ENCODE results near the gene HOTAIR.
A peak's percentile ranks its signal among the peaks of the same experiment; 100 is the strongest.

Gene HOTAIR

GRCh38 chr12:53988541-53989226, 13.9 kb upstream of the HOTAIR start:
- H3K9me3 ChIP-seq (ENCODE audit: control insufficient read depth, low read length) = no peaks in the 10 kb centered on the region
- no peak overlapping the region for H3K14ac ChIP-seq (ENCODE audit: low read length in 2 of 2)
- no peak overlapping the region for H3K23ac ChIP-seq (ENCODE audit: low read length in 2 of 2)
- no peak overlapping the region for H3K4ac ChIP-seq (ENCODE audit: low read depth in 1 of 2, low read length in 2 of 2)
- peak overlapping the region in 1 of 2 experiments; percentile 92 for H3K4me3 ChIP-seq (ENCODE audit: insufficient read depth in 1 of 2, low read depth in 1 of 2, low read length in 2 of 2)
- no peak overlapping the region for H4K8ac ChIP-seq (ENCODE audit: low read length)
- peak overlapping the region; percentile 50 for H3K27ac ChIP-seq (ENCODE audit: low read length, poor library complexity, severe bottlenecking)
- no peak for DNase-seq
- no peak overlapping the region for H2BK5ac ChIP-seq (ENCODE audit: low read depth, low read length, poor library complexity, severe bottlenecking)
- no peak overlapping the region for H2BK15ac ChIP-seq (ENCODE audit: low read depth, poor library complexity, severe bottlenecking)
- H2BK12ac ChIP-seq (ENCODE audit: low read length in 2 of 2) = no peak overlapping the region
- no peaks in the 10 kb centered on the region for H3K36me3 ChIP-seq (ENCODE audit: control insufficient read depth in 1 of 2, insufficient read depth in 2 of 2, low read depth in 1 of 2, low read length in 2 of 2)
- H3K9ac ChIP-seq (ENCODE audit: low read length) = peak overlapping the region; percentile 98
- no peak overlapping the region for H4K91ac ChIP-seq (ENCODE audit: low read length)
- peak overlapping the region; percentile 79 for H2AK5ac ChIP-seq (ENCODE audit: low read length, severe bottlenecking)
- WGBS = 3% methylated on average over 5 of the region's 5 CpGs
- H3K4me2 ChIP-seq (ENCODE audit: low read length, poor library complexity, severe bottlenecking) = peak overlapping the region; percentile 59
- peaks cover 0 to 10% of the 10 kb centered on the region in 2 experiments for H3K27me3 ChIP-seq (ENCODE audit: control insufficient read depth in 1 of 2, insufficient read depth in 1 of 2, low read length in 2 of 2)
- H2AFZ ChIP-seq (ENCODE audit: low read depth, low read length) = no peak overlapping the region
- H2BK120ac ChIP-seq (ENCODE audit: low read depth, low read length) = no peak overlapping the region
- H3K4me1 ChIP-seq (ENCODE audit: control insufficient read depth, insufficient read depth, low read depth, low read length) = peaks cover 46% of the 10 kb centered on the region
- H3K79me1 ChIP-seq (replicated peaks; ENCODE audit: low read length, poor library complexity, severe bottlenecking) = peaks cover 2% of the 10 kb centered on the region
- H3K18ac ChIP-seq (ENCODE audit: low read depth in 1 of 2, low read length in 2 of 2) = no peak overlapping the region

DNA sequence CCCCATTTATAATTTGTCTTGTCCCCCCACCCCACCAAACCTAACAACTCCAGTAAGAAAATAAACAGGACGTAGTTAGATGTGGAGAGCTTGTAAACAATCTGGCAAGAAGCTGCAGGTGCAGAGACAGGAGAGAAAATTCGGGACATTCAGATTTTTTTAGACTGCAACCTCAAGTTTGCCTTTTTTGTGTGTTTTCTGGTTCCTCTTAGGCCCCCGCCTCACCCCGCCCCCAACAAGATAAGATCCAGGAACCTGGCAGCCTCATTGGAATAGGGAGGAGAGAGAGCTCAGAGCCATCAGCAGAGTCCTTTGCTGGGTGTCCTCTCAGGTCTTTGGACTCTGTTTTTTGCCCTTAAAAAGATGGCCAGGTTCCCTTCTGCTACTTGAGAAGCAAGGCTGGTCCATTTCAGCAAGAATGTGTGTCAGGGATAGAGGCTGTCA, 13.1 kb upstream of the HOTAIR start:
- H3K23ac ChIP-seq (ENCODE audit: low read length in 2 of 2) = no peak overlapping the region
- H3K27ac ChIP-seq (ENCODE audit: low read length, poor library complexity, severe bottlenecking) = no peak overlapping the region
- WGBS = 55% methylated on average over 3 of the region's 4 CpGs
- H3K27me3 ChIP-seq (ENCODE audit: control insufficient read depth in 1 of 2, insufficient read depth in 1 of 2, low read length in 2 of 2) = peaks cover 3 to 19% of the 10 kb centered on the region in 2 experiments
- peaks cover 42% of the 10 kb centered on the region for H3K4me1 ChIP-seq (ENCODE audit: control insufficient read depth, insufficient read depth, low read depth, low read length)
- no peak overlapping the region for H4K91ac ChIP-seq (ENCODE audit: low read length)
- H3K4ac ChIP-seq (ENCODE audit: low read depth in 1 of 2, low read length in 2 of 2) = no peak overlapping the region
- no peak overlapping the region for H2BK5ac ChIP-seq (ENCODE audit: low read depth, low read length, poor library complexity, severe bottlenecking)
- peak overlapping the region; percentile 98 for H3K9ac ChIP-seq (ENCODE audit: low read length)
- no peak overlapping the region for H2AFZ ChIP-seq (ENCODE audit: low read depth, low read length)
- H2BK15ac ChIP-seq (ENCODE audit: low read depth, poor library complexity, severe bottlenecking) = no peak overlapping the region
- H2BK12ac ChIP-seq (ENCODE audit: low read length in 2 of 2) = no peak overlapping the region
- peaks cover 4% of the 10 kb centered on the region for H3K79me1 ChIP-seq (replicated peaks; ENCODE audit: low read length, poor library complexity, severe bottlenecking)
- H3K18ac ChIP-seq (ENCODE audit: low read depth in 1 of 2, low read length in 2 of 2) = no peak overlapping the region
- H3K4me3 ChIP-seq (ENCODE audit: insufficient read depth in 1 of 2, low read depth in 1 of 2, low read length in 2 of 2) = peak overlapping the region in 1 of 2 experiments; percentile 92
- H4K8ac ChIP-seq (ENCODE audit: low read length) = no peak overlapping the region
- no peaks in the 10 kb centered on the region for H3K36me3 ChIP-seq (ENCODE audit: control insufficient read depth in 1 of 2, insufficient read depth in 2 of 2, low read depth in 1 of 2, low read length in 2 of 2)
- no peaks in the 10 kb centered on the region for H3K9me3 ChIP-seq (ENCODE audit: control insufficient read depth, low read length)
- no peak overlapping the region for H2BK120ac ChIP-seq (ENCODE audit: low read depth, low read length)
- H3K14ac ChIP-seq (ENCODE audit: low read length in 2 of 2) = no peak overlapping the region
- H2AK5ac ChIP-seq (ENCODE audit: low read length, severe bottlenecking) = no peak overlapping the region
- H3K4me2 ChIP-seq (ENCODE audit: low read length, poor library complexity, severe bottlenecking) = peak overlapping the region; percentile 33
- no peak for DNase-seq

- no peak overlapping the region for H4K8ac ChIP-seq (ENCODE audit: low read length)
- peak overlapping the region; percentile 35 for H2BK5ac ChIP-seq (ENCODE audit: low read depth, low read length, poor library complexity, severe bottlenecking)
- no peaks in the 10 kb centered on the region for H3K36me3 ChIP-seq (ENCODE audit: control insufficient read depth in 1 of 2, insufficient read depth in 2 of 2, low read depth in 1 of 2, low read length in 2 of 2)
- H2BK15ac ChIP-seq (ENCODE audit: low read depth, poor library complexity, severe bottlenecking) = no peak overlapping the region
- H3K27ac ChIP-seq (ENCODE audit: low read length, poor library complexity, severe bottlenecking) = no peak overlapping the region
- H3K27me3 ChIP-seq (ENCODE audit: control insufficient read depth in 1 of 2, insufficient read depth in 1 of 2, low read length in 2 of 2) = peaks cover 3 to 26% of the 10 kb centered on the region in 2 experiments
- 64% methylated on average over 21 of the region's 21 CpGs for WGBS
- no peak overlapping the region for H2BK12ac ChIP-seq (ENCODE audit: low read length in 2 of 2)
- H3K4me3 ChIP-seq (ENCODE audit: insufficient read depth in 1 of 2, low read depth in 1 of 2, low read length in 2 of 2) = peak overlapping the region; percentile 73 to 92
- H3K4ac ChIP-seq (ENCODE audit: low read depth in 1 of 2, low read length in 2 of 2) = no peak overlapping the region
- H3K4me1 ChIP-seq (ENCODE audit: control insufficient read depth, insufficient read depth, low read depth, low read length) = peaks cover 35% of the 10 kb centered on the region
- DNase-seq = no peak
- no peak overlapping the region for H3K14ac ChIP-seq (ENCODE audit: low read length in 2 of 2)
- H3K4me2 ChIP-seq (ENCODE audit: low read length, poor library complexity, severe bottlenecking) = peak overlapping the region; percentile 81
- H4K91ac ChIP-seq (ENCODE audit: low read length) = no peak overlapping the region
- no peak overlapping the region for H3K23ac ChIP-seq (ENCODE audit: low read length in 2 of 2)
- no peak overlapping the region for H3K18ac ChIP-seq (ENCODE audit: low read depth in 1 of 2, low read length in 2 of 2)
- no peaks in the 10 kb centered on the region for H3K9me3 ChIP-seq (ENCODE audit: control insufficient read depth, low read length)
- H3K9ac ChIP-seq (ENCODE audit: low read length) = peak overlapping the region; percentile 98
- peaks cover 4% of the 10 kb centered on the region for H3K79me1 ChIP-seq (replicated peaks; ENCODE audit: low read length, poor library complexity, severe bottlenecking)
- H2AK5ac ChIP-seq (ENCODE audit: low read length, severe bottlenecking) = no peak overlapping the region
- no peak overlapping the region for H2AFZ ChIP-seq (ENCODE audit: low read depth, low read length)
- H2BK120ac ChIP-seq (ENCODE audit: low read depth, low read length) = no peak overlapping the region
These were observed 12.1 kb upstream of the HOTAIR start for GRCh38 chr12:53986686-53987483.

All from mesenchymal stem cell (in vitro differentiated cells and primary cell).